Calu3 (cell line): ENCODE results near the gene SLC44A5. TPM values are rescaled to one million over a fixed set of nuclear protein-coding genes. Genes with fewer than 3 reads are reported as not detected.
"Not testable (repeated sequence)": the region's sequence is repeated elsewhere in the genome, so short reads cannot be mapped to it uniquely, and the experiment has no call there.

Source experiments
- BruUV-seq: library from RNA; stranded (reverse); fragments of 400-500 nt; replicated peaks from 2 replicates; lab custom pipeline; 2021; lab: Mats Ljungman, UMichigan
- CTCF ChIA-PET: fragments of 300-600 bp; sonication (Branson Sonifier 250); formaldehyde crosslinking; loops from one replicate; lab custom pipeline; 2022; ENCODE audit warnings: antibody characterized with exemption; lab: Charles Lee
- DNase-seq: peaks from one replicate; pipeline ENCODE4 v3.0.0; 2022
- H3K27ac Mint-ChIP-seq: one replicate; pipeline ENCODE4 v1.8.0; 2022; ENCODE audit warnings: mixed read lengths; ENCODE audit not compliant: unreplicated experiment
- H3K27me3 Mint-ChIP-seq: one replicate; pipeline ENCODE4 v1.8.0; 2022; ENCODE audit warnings: mixed read lengths; ENCODE audit not compliant: unreplicated experiment
- H3K36me3 Mint-ChIP-seq: one replicate; pipeline ENCODE4 v1.8.0; 2022; ENCODE audit warnings: mild to moderate bottlenecking, moderate library complexity, mixed read lengths; ENCODE audit not compliant: insufficient read depth, unreplicated experiment
- H3K4me1 Mint-ChIP-seq: one replicate; pipeline ENCODE4 v1.8.0; 2022; ENCODE audit warnings: mild to moderate bottlenecking, low read depth, mixed read lengths; ENCODE audit not compliant: unreplicated experiment
- H3K4me3 Mint-ChIP-seq: one replicate; pipeline ENCODE4 v1.8.0; 2022; ENCODE audit warnings: mild to moderate bottlenecking, low read depth, moderate library complexity, mixed read lengths; ENCODE audit not compliant: unreplicated experiment
- H3K9me3 Mint-ChIP-seq: one replicate; pipeline ENCODE4 v1.8.0; 2022; ENCODE audit warnings: low read depth, mixed read lengths; ENCODE audit not compliant: unreplicated experiment
- intact Hi-C: fragments of 100-400 bp; cut with micrococcal nuclease; formaldehyde crosslinking; loops from one replicate; pipeline ENCODE4 v1.10.0; 2022; ENCODE audit not compliant: unreplicated experiment
- total RNA-seq: library from RNA; stranded (reverse); gene quantifications from 2 replicates; pipeline ENCODE4 v1.2.3, GENCODE V29; 2022
- TF ChIP-seq, protein P1 (sequence below): fragments of 200-600 bp; IDR thresholded peaks from one replicate; pipeline ENCODE4 v1.8.0; 2022; ENCODE audit warnings: antibody characterized with exemption; ENCODE audit not compliant: unreplicated experiment

The SLC44A5 gene
- total RNA-seq, 1 experiment from 2014 or later, result 5.8 TPM

DNA sequence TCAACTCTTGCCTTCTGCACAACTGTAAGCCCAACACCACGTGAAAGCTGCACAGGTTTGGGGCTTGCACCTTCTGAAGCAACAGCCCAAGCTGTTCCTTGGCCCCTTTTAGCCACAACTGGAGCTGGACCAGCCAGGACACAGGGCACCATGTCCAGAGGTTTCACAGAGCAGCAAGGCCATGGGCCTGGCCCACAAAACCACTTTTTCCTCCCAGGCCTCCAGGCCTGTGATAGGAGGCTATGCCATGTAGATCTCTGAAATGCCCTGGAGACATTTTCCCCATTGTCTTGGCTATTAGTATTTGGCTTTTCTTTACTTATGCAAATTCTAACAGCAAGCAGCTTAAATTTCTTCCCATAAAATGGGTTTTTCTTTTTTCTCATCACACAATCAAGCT, 126.1 kb downstream of the SLC44A5 start:
- H3K27ac Mint-ChIP-seq, result no peak overlapping the region
- no peaks in the 10 kb centered on the region for H3K4me1 Mint-ChIP-seq
- no peak for DNase-seq
- no peaks in the 10 kb centered on the region for H3K27me3 Mint-ChIP-seq
- H3K4me3 Mint-ChIP-seq, result no peak overlapping the region
- CTCF ChIA-PET, result no interaction called here
- H3K9me3 Mint-ChIP-seq, result peaks cover 10% of the 10 kb centered on the region
- TF ChIP-seq, protein P1, sequence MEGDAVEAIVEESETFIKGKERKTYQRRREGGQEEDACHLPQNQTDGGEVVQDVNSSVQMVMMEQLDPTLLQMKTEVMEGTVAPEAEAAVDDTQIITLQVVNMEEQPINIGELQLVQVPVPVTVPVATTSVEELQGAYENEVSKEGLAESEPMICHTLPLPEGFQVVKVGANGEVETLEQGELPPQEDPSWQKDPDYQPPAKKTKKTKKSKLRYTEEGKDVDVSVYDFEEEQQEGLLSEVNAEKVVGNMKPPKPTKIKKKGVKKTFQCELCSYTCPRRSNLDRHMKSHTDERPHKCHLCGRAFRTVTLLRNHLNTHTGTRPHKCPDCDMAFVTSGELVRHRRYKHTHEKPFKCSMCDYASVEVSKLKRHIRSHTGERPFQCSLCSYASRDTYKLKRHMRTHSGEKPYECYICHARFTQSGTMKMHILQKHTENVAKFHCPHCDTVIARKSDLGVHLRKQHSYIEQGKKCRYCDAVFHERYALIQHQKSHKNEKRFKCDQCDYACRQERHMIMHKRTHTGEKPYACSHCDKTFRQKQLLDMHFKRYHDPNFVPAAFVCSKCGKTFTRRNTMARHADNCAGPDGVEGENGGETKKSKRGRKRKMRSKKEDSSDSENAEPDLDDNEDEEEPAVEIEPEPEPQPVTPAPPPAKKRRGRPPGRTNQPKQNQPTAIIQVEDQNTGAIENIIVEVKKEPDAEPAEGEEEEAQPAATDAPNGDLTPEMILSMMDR, result no peak
- intact Hi-C loops, result no loop called here
- H3K36me3 Mint-ChIP-seq, result no peaks in the 10 kb centered on the region
- BruUV-seq, result no TSS peak

DNA sequence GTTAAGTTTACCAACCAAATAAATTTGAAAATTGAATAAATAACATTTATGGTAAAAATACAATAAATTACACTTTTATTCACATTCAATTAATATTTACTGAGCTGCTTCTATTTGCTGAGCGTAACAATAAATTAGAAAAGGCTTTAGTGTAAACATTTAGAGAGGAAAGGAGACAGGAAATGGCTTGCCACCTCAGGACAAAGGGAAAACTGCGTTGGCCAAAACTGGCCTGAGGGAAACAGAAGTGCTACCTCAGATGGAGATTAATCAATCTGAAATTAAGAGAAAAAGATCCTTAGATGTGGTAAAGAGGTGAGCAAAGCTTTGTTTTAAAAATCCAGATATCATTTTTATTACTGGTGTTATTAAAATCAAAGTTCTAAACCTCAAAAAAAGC, 128.0 kb downstream of the SLC44A5 start:
- peaks cover 13% of the 10 kb centered on the region for H3K9me3 Mint-ChIP-seq
- no peaks in the 10 kb centered on the region for H3K27me3 Mint-ChIP-seq
- no peak overlapping the region for H3K4me3 Mint-ChIP-seq
- no peak for DNase-seq
- H3K27ac Mint-ChIP-seq, result no peak overlapping the region
- intact Hi-C loops, result no loop called here
- TF ChIP-seq, protein P1, result no peak
- CTCF ChIA-PET, result no interaction called here
- no peaks in the 10 kb centered on the region for H3K36me3 Mint-ChIP-seq
- H3K4me1 Mint-ChIP-seq, result no peaks in the 10 kb centered on the region
- BruUV-seq, result no TSS peak

DNA sequence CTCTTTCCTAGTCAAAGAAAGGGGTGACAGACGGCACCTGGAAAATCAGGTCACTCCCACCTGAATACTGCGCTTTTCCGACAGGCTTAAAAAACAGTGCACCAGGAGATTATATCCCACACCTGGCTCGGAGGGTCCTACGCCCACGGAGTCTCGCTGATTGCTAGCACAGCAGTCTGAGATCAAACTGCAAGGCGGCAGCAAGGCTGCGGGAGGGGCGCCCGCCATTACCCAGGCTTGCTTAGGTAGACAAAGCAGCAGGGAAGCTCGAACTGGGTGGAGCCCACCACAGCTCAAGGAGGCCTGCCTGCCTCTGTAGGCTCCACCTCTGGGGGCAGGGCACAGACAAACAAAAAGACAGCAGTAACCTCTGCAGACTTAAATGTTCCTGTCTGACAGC, 134.4 kb downstream of the SLC44A5 start:
- CTCF ChIA-PET, H3K27ac Mint-ChIP-seq, H3K9me3 Mint-ChIP-seq, H3K4me3 Mint-ChIP-seq, DNase-seq, H3K4me1 Mint-ChIP-seq, H3K36me3 Mint-ChIP-seq, H3K27me3 Mint-ChIP-seq, BruUV-seq, intact Hi-C loops: not testable (repeated sequence)

DNA sequence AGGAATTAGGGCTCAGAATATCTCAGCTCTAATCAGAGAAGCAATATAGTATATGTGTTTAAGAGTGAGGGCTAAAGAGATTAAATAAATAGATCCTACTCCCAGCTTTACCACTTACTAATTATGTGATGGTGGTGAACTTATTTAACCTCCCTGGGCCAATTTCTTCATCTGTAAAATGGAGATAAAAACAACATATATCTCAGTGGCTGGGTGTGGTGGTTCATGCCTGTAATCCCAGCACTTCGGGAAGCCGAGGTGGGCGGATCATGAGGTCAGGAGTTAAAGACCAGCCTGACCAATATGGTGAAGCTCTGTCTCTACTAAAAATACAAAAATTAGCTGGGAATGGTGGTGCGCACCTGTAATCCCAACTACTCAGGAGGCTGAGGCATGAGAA, 135.2 kb downstream of the SLC44A5 start:
- no peak for DNase-seq
- H3K27ac Mint-ChIP-seq, result no peak overlapping the region
- H3K4me1 Mint-ChIP-seq, result no peaks in the 10 kb centered on the region
- H3K27me3 Mint-ChIP-seq, result no peaks in the 10 kb centered on the region
- BruUV-seq, result no TSS peak
- CTCF ChIA-PET, result no interaction called here
- peaks cover 8% of the 10 kb centered on the region for H3K9me3 Mint-ChIP-seq
- H3K36me3 Mint-ChIP-seq, result no peaks in the 10 kb centered on the region
- TF ChIP-seq, protein P1, result no peak
- intact Hi-C loops, result no loop called here
- no peak overlapping the region for H3K4me3 Mint-ChIP-seq

DNA sequence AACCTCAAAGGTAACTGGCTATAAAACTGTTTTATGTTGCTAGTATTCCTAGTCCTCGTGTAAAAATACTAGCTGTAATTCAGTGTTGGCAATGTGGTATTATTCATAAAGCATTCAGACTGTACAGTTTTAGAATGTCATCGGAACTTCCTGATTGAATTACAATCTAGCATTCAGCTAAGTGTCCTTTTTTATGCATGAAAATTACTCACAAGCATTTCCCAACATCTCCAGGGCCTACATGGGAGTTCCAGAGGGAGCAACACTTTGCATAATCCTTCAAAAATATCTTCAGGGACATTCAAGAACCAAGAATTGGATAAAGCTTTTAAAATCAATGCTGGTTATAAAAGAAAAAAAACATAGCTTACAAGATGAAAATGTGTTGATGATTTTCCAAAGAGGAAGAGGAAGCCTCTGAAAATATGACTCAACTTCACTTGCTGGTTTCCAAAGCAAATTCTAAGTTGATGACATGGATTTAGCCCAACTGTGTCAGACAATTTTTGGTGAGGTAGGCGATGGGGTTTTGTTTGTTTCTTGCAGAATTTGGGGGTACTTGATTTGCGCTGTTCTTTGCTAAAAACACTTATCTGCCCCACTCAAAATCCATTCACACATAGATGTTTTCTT, 137.8 kb downstream of the SLC44A5 start:
- Mint-ChIP-seq H3K27me3 (no peaks in the 10 kb centered on the region), H3K4me3 (no peak overlapping the region), H3K9me3 (peaks cover 15% of the 10 kb centered on the region), H3K27ac (no peak overlapping the region), H3K4me1 (no peaks in the 10 kb centered on the region), H3K36me3 (no peaks in the 10 kb centered on the region)
- BruUV-seq, result no TSS peak
- CTCF ChIA-PET, result no interaction called here
- DNase-seq, result no peak
- TF ChIP-seq, protein P1, result no peak
- intact Hi-C loops, result no loop called here
